ENCODE results near the gene PRSS22. TPM values are rescaled to one million over a fixed set of nuclear protein-coding genes. Genes with fewer than 3 reads are reported as not detected.
A peak's percentile ranks its signal among the peaks of the same experiment; 100 is the strongest.
"Not testable (repeated sequence)": the region's sequence is repeated elsewhere in the genome, so short reads cannot be mapped to it uniquely, and the experiment has no call there.

Gene PRSS22
- under 1 TPM in 2 of 3 donors, not detected in 1; 0.23 to 0.40 TPM for polyA plus RNA-seq

- no peak for DNase-seq
- Mint-ChIP-seq H3K27ac (peak within 1 kb of the TSS in 5 of 6 donors; percentile 58 to 93 (median 84)), H3K4me3 (peak within 1 kb of the TSS; percentile 78 to 93 (median 90)), H3K27me3 (ENCODE audit: low read depth in 3 of 3) (peaks cover 2 to 3% (median 3%) of the 10 kb centered on the region in 3 donors), H3K4me1 (peaks cover 11 to 13% of the 10 kb centered on the region in 2 donors), H3K36me3 (peaks cover 0 to 10% (median 0%) of the 10 kb centered on the region in 3 donors), H3K9me3 (peaks cover 0 to 7% (median 6%) of the 10 kb centered on the region in 6 donors)
These were observed at the start of gene PRSS22 for GRCh38 chr16:2857451-2858244. Gene PRSS22, minus strand, starts transcription at chr16:2858170. Its CDS starts 66 bp downstream, at chr16:2858104.

DNA sequence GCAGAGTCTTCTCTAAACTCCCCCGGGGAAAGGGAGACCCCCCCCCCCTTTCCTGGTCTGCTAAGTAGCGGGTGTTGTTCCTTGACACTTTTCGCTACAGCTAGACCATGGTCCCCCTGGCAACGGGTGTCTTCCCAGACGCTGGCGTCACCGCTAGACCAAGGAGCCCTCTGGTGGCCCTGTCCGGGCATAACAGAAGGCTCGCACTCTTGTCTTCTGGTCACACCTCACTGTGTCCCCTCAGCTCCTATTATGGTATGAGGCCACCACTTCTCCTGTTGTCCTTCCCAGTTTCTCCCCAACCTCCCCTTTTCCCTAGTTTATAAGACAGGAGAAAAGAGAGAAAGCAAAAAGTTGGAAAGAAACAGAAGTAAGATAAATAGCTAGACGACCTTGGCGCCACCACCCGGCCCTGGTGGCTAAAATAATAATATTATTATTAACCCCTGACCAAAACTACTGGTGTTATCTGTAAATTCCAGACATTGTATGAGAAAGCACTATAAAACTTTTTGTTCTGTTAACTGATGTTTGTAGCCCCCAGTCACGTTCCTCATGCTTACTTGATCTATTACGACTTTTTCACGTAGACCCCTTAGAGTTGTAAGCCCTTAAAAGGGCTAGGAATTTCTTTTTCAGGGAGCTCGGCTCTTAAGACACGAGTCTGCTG, 49.2 kb upstream of the PRSS22 start:
- H3K36me3 Mint-ChIP-seq; H3K27me3 Mint-ChIP-seq (ENCODE audit: low read depth in 3 of 3); H3K9me3 Mint-ChIP-seq: not testable (repeated sequence)
- H3K4me1 Mint-ChIP-seq: peaks cover 40 to 42% of the 10 kb centered on the region in 2 donors
- DNase-seq: peak; percentile 67 to 74 (median 73)
- peak overlapping the region in 2 of 5 donors; percentile 21 to 30 for H3K4me3 Mint-ChIP-seq
- peak overlapping the region; percentile 49 to 91 (median 88) for H3K27ac Mint-ChIP-seq

GRCh38 chr16:2905988-2906387, 48.0 kb upstream of the PRSS22 start:
- Mint-ChIP-seq H3K4me1 (peaks cover 33 to 34% of the 10 kb centered on the region in 2 donors), H3K27ac (peak overlapping the region; percentile 70 to 91 (median 89)), H3K36me3 (no peaks in the 10 kb centered on the region), H3K27me3 (ENCODE audit: low read depth in 3 of 3) (peaks cover 0 to 9% (median 4%) of the 10 kb centered on the region in 3 donors), H3K9me3 (no peaks in the 10 kb centered on the region), H3K4me3 (peak overlapping the region; percentile 88 to 96 (median 93))
- no peak for DNase-seq

DNA sequence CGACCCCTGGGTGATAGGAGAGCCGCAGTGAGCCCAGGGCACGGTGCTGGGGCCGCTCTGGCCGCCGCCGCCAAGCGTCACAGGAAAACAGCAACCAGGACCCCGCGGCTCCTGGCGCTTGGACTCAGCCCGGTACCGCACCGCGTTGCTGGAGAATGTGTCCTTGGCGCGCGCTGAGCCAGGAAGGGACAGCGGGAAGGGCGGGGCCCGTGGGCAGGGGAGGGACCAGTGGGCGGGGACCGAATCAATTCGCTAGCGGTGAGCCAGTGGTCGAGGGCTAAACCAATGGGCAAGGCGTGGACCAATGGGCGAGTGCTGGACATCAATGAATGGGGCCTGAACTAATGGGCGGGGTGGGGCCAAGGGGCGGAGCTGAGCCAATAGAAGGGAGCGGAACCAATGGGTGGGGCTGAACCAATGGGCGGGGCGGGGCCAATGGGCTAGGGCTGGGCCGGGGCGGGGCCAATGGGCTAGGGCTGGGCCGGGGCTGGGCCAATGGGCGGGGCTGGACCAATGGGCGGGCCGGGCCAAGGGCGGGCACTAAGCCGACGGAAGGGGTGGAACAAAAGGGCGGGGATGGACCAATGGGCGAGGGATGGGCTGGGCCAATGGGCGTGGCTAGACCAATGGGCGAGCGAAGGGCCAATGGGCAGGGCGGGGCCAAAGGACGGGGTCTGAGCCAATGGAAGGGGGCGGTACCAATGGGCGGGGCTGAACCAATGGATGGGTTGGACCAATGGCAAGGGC, 47.4 kb upstream of the PRSS22 start:
- Mint-ChIP-seq H3K4me3 (peak overlapping the region; percentile 88 to 96 (median 93)), H3K9me3 (no peaks in the 10 kb centered on the region), H3K27ac (peak overlapping the region; percentile 70 to 91 (median 89)), H3K36me3 (no peaks in the 10 kb centered on the region), H3K27me3 (ENCODE audit: low read depth in 3 of 3) (peaks cover 0 to 11% (median 4%) of the 10 kb centered on the region in 3 donors), H3K4me1 (peaks cover 32 to 33% of the 10 kb centered on the region in 2 donors)
- peak; percentile 92 to 94 (median 93) for DNase-seq

- no peak for DNase-seq
- no peaks in the 10 kb centered on the region for H3K36me3 Mint-ChIP-seq
- peaks cover 0 to 11% (median 4%) of the 10 kb centered on the region in 3 donors for H3K27me3 Mint-ChIP-seq (ENCODE audit: low read depth in 3 of 3)
- H3K27ac Mint-ChIP-seq: peak overlapping the region; percentile 47 to 93 (median 88)
- H3K4me3 Mint-ChIP-seq: peak overlapping the region; percentile 88 to 96 (median 93)
- no peaks in the 10 kb centered on the region for H3K9me3 Mint-ChIP-seq
- peaks cover 32 to 33% of the 10 kb centered on the region in 2 donors for H3K4me1 Mint-ChIP-seq
These were observed 46.9 kb upstream of the PRSS22 start for GRCh38 chr16:2904922-2905240.

DNA sequence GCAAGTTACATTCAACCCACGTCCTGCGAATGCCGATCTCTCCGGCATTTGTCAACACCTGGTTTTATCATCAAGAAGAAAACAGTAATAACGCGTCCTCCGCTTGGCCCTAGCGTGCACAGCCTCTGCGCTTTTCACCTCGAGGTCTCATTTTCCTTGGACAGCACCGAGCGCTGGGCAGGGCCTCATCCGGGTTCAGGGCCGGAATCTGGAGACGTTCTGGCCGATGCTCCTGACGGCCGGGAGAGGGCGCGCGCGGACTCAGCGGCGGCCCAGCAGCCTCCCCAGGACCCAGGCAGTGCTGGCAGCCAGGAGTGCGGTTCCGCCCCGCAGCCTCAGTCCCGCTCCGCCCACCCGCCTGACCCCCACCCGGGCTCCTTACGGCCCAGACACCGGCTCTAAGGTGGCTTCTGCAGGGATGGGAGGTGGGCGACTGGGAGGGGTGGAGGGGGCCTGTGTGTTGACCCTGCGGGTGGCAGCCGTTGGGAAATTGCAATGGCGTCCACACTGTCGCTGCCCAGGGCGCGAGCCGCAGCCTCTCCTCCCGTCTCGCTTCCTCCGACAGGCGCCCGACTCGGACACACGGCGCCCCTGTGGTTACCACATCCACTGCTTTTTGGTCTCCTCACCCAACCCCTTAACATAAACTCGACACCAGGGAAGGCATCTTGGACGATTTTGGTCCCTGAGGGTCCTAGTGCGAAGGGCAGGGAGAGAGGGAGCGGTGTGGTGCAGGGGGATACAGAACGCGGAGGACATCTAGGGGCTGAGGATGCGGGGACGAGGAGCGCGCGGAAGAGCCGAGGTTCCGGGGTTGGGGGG, 46.3 kb upstream of the PRSS22 start:
- Mint-ChIP-seq H3K9me3 (no peaks in the 10 kb centered on the region), H3K4me3 (peak overlapping the region; percentile 88 to 96 (median 93)), H3K27ac (peak overlapping the region; percentile 87 to 94 (median 91)), H3K4me1 (peaks cover 32 to 33% of the 10 kb centered on the region in 2 donors), H3K27me3 (ENCODE audit: low read depth in 3 of 3) (peaks cover 0 to 11% (median 4%) of the 10 kb centered on the region in 3 donors), H3K36me3 (no peaks in the 10 kb centered on the region)
- peak; percentile 79 to 83 (median 83) for DNase-seq

- peak overlapping the region in 1 of 6 donors; percentile 39 for H3K27ac Mint-ChIP-seq
- peaks cover 30% of the 10 kb centered on the region in 2 donors for H3K4me1 Mint-ChIP-seq
- peaks cover 0 to 11% (median 4%) of the 10 kb centered on the region in 3 donors for H3K27me3 Mint-ChIP-seq (ENCODE audit: low read depth in 3 of 3)
- peak overlapping the region in 1 of 5 donors; percentile 27 for H3K4me3 Mint-ChIP-seq
- H3K36me3 Mint-ChIP-seq: no peaks in the 10 kb centered on the region
- no peaks in the 10 kb centered on the region for H3K9me3 Mint-ChIP-seq
- no peak for DNase-seq
These were observed 44.6 kb upstream of the PRSS22 start for GRCh38 chr16:2902337-2903130.

GRCh38 chr16:2900526-2901075, 42.6 kb upstream of the PRSS22 start:
- Mint-ChIP-seq H3K36me3 (no peaks in the 10 kb centered on the region), H3K4me1 (peaks cover 11% of the 10 kb centered on the region in 2 donors), H3K27me3 (ENCODE audit: low read depth in 3 of 3) (peaks cover 0 to 6% (median 2%) of the 10 kb centered on the region in 3 donors), H3K4me3 (no peak overlapping the region), H3K9me3 (no peaks in the 10 kb centered on the region), H3K27ac (no peak overlapping the region)
- DNase-seq: no peak

- no peak for DNase-seq
- no peak overlapping the region for H3K27ac Mint-ChIP-seq
- no peaks in the 10 kb centered on the region for H3K36me3 Mint-ChIP-seq
- H3K27me3 Mint-ChIP-seq (ENCODE audit: low read depth in 3 of 3): peaks cover 0 to 6% (median 2%) of the 10 kb centered on the region in 3 donors
- H3K9me3 Mint-ChIP-seq: no peaks in the 10 kb centered on the region
- H3K4me1 Mint-ChIP-seq: peaks cover 7 to 8% of the 10 kb centered on the region in 2 donors
- H3K4me3 Mint-ChIP-seq: no peak overlapping the region
These were observed 41.6 kb upstream of the PRSS22 start for GRCh38 chr16:2899564-2900072.

- H3K4me1 Mint-ChIP-seq: peaks cover 3 to 5% of the 10 kb centered on the region in 2 donors
- no peaks in the 10 kb centered on the region for H3K9me3 Mint-ChIP-seq
- H3K27me3 Mint-ChIP-seq (ENCODE audit: low read depth in 3 of 3): peaks cover 0 to 4% (median 2%) of the 10 kb centered on the region in 3 donors
- H3K4me3 Mint-ChIP-seq: no peak overlapping the region
- no peak for DNase-seq
- H3K36me3 Mint-ChIP-seq: no peaks in the 10 kb centered on the region
- H3K27ac Mint-ChIP-seq: no peak overlapping the region
These were observed 41.0 kb upstream of the PRSS22 start for GRCh38 chr16:2898831-2899563.

- Mint-ChIP-seq H3K9me3 (no peaks in the 10 kb centered on the region), H3K4me1 (no peaks in the 10 kb centered on the region), H3K27me3 (ENCODE audit: low read depth in 3 of 3) (peaks cover 0 to 3% (median 0%) of the 10 kb centered on the region in 3 donors), H3K27ac (no peak overlapping the region), H3K36me3 (no peaks in the 10 kb centered on the region), H3K4me3 (no peak overlapping the region)
- no peak for DNase-seq
These were observed 39.1 kb upstream of the PRSS22 start for GRCh38 chr16:2897110-2897509.
